Measurements from ENCODE around the gene SUGP2. TPM values are rescaled to one million over a fixed set of nuclear protein-coding genes. Genes with fewer than 3 reads are reported as not detected.
A peak's percentile ranks its signal among the peaks of the same experiment; 100 is the strongest.

The SUGP2 gene
- total and polyA plus RNA-seq, 9 donors = 27.0 to 81.9 (median 53.7) TPM

- intact Hi-C loops (cut with DNase I) = loop anchor here in 3 of 4 donors (2.0 to 10.0 kb wide), 3 partner anchors 84 to 120 kb away; partner anchors contain the start of genes MEF2B (in 1 of the 3) and TMEM161A (in 1 of the 3)
Observed at GRCh38 chr19:19054315-19054938, 21.1 kb upstream of the SUGP2 start.

GRCh38 chr19:19053508-19054314 lies 20.4 kb upstream of the SUGP2 start:
- DNase-seq = peak; percentile 72 to 87 (median 81)
- H3K4me3 ChIP-seq = no peak overlapping the region
- H3K27ac ChIP-seq = no peak overlapping the region
- WGBS, 3 donors = 83 to 89% (median 85%) methylated on average over 25 of the region's 25 CpGs
- intact Hi-C loops (cut with DNase I) = loop anchor here in 3 of 4 donors (2.0 to 10.0 kb wide), 3 partner anchors 85 to 121 kb away; partner anchors contain the start of genes MEF2B (in 1 of the 3) and TMEM161A (in 1 of the 3)
- H3K36me3 ChIP-seq = no peaks in the 10 kb centered on the region
- no peaks in the 10 kb centered on the region for H3K27me3 ChIP-seq
- H3K4me1 ChIP-seq (ENCODE audit: insufficient read depth) = no peaks in the 10 kb centered on the region
- TF ChIP-seq EP300 (IDR thresholded peaks at IDR 0.05) = no peak
- peak; percentile 42 to 76 (median 62) for TF ChIP-seq CTCF (IDR thresholded peaks at IDR 0.05)
- TF ChIP-seq POLR2A (IDR thresholded peaks at IDR 0.05) = no peak
- no peaks in the 10 kb centered on the region for H3K9me3 ChIP-seq

More at GRCh38 chr19:19054315-19054938, 21.1 kb upstream of the SUGP2 start:
- TF ChIP-seq EP300 (IDR thresholded peaks at IDR 0.05) (no peak), POLR2A (IDR thresholded peaks at IDR 0.05) (no peak), CTCF (IDR thresholded peaks at IDR 0.05) (no peak)
- no peak for DNase-seq
- Histone ChIP-seq H3K4me3 (no peak overlapping the region), H3K36me3 (no peaks in the 10 kb centered on the region), H3K4me1 (ENCODE audit: insufficient read depth) (no peaks in the 10 kb centered on the region), H3K27ac (no peak overlapping the region), H3K9me3 (no peaks in the 10 kb centered on the region), H3K27me3 (no peaks in the 10 kb centered on the region)
- 89 to 94% (median 93%) methylated on average over 15 of the region's 15 CpGs for WGBS, 3 donors

- no peak for TF ChIP-seq EP300 (IDR thresholded peaks at IDR 0.05)
- no peak for TF ChIP-seq CTCF (IDR thresholded peaks at IDR 0.05)
- TF ChIP-seq POLR2A (IDR thresholded peaks at IDR 0.05) = no peak
- no peaks in the 10 kb centered on the region for H3K27me3 ChIP-seq
- H3K9me3 ChIP-seq = no peaks in the 10 kb centered on the region
- no peaks in the 10 kb centered on the region for H3K4me1 ChIP-seq (ENCODE audit: insufficient read depth)
- WGBS, 3 donors = 44 to 45% (median 45%) methylated on average over 1 of the region's 1 CpG
- intact Hi-C loops (cut with DNase I) = loop anchor here in 2 of 4 donors (10.0 kb wide), 2 partner anchors 92 to 122 kb away; partner anchors contain the start of gene MEF2B (in 1 of the 2)
- H3K4me3 ChIP-seq = no peak overlapping the region
- H3K36me3 ChIP-seq = no peaks in the 10 kb centered on the region
- no peak for DNase-seq
- H3K27ac ChIP-seq = no peak overlapping the region
Observed at GRCh38 chr19:19052921-19053320, 19.6 kb upstream of the SUGP2 start.

GRCh38 chr19:19051478-19052213 lies 18.3 kb upstream of the SUGP2 start:
- no peak for DNase-seq
- H3K4me3 ChIP-seq = no peak overlapping the region
- H3K9me3 ChIP-seq = no peaks in the 10 kb centered on the region
- no peak overlapping the region for H3K27ac ChIP-seq
- no peaks in the 10 kb centered on the region for H3K27me3 ChIP-seq
- no peaks in the 10 kb centered on the region for H3K4me1 ChIP-seq (ENCODE audit: insufficient read depth)
- 88 to 92% (median 91%) methylated on average over 18 to 20 of the region's 20 CpGs for WGBS, 3 donors
- no peak for TF ChIP-seq EP300 (IDR thresholded peaks at IDR 0.05)
- TF ChIP-seq CTCF (IDR thresholded peaks at IDR 0.05) = no peak
- TF ChIP-seq POLR2A (IDR thresholded peaks at IDR 0.05) = no peak
- H3K36me3 ChIP-seq = no peaks in the 10 kb centered on the region
- intact Hi-C loops (cut with DNase I) = loop anchor here in 2 of 4 donors (10.0 kb wide), 2 partner anchors 93 to 123 kb away; partner anchors contain the start of gene MEF2B (in 1 of the 2)
